WTC11 (cell line): ENCODE data around the gene PLXDC1. TPM values are rescaled to one million over a fixed set of nuclear protein-coding genes. Genes with fewer than 3 reads are reported as not detected.

Experiments used
- ATAC-seq: fragments of 200-7000 bp; cut with Tn5 transposase; 2 replicates; pipeline ENCODE4 v1.10.0; 2021; ENCODE audit warnings: mild to moderate bottlenecking, moderate library complexity
- CTCF ChIA-PET: fragments of 300-600 bp; sonication (Branson Sonifier 250); formaldehyde crosslinking; loops from one replicate; lab custom pipeline; 2021; ENCODE audit warnings: antibody characterized with exemption; lab: Charles Lee
- POLR2A ChIA-PET: fragments of 350-600 bp; sonication (Branson Sonifier 250); formaldehyde crosslinking; loops from one replicate; lab custom pipeline; 2021; ENCODE audit warnings: antibody characterized with exemption; lab: Charles Lee
- DNase-seq: peaks from one replicate; pipeline ENCODE4 v3.0.0; 2021; ENCODE audit warnings: low spot score
- H3K27ac Mint-ChIP-seq: 2 replicates; pipeline ENCODE4 v1.8.0; 2021; ENCODE audit warnings: mixed read lengths
- H3K27me3 Mint-ChIP-seq: 2 replicates; pipeline ENCODE4 v1.8.0; 2021; ENCODE audit warnings: low read depth, mild to moderate bottlenecking, moderate library complexity, mixed read lengths
- H3K36me3 Mint-ChIP-seq: 2 replicates; pipeline ENCODE4 v1.8.0; 2021; ENCODE audit warnings: mixed read lengths
- H3K4me1 Mint-ChIP-seq: 2 replicates; pipeline ENCODE4 v1.8.0; 2022; ENCODE audit warnings: mixed read lengths
- H3K4me3 Mint-ChIP-seq: 2 replicates; pipeline ENCODE4 v1.8.0; 2021; ENCODE audit warnings: mild to moderate bottlenecking, moderate library complexity, mixed read lengths
- H3K9me3 Mint-ChIP-seq: 2 replicates; pipeline ENCODE4 v1.8.0; 2021; ENCODE audit warnings: mixed read lengths
- CDX4 ChIP-seq: fragments of 250-450 bp; sonication (Bioruptor Pico); IDR thresholded peaks from 2 replicates; pipeline ENCODE4 v1.9.0; 2021; ENCODE audit warnings: moderate library complexity, mild to moderate bottlenecking, inconsistent platforms, borderline replicate concordance
- CREB1 ChIP-seq: sonication (generic); formaldehyde crosslinking; IDR thresholded peaks from 2 replicates; pipeline ENCODE4 v1.8.0; 2023; ENCODE audit warnings: mild to moderate bottlenecking, missing genetic modification reagents
- CREM ChIP-seq: sonication (generic); formaldehyde crosslinking; IDR thresholded peaks from 2 replicates; pipeline ENCODE4 v1.8.1; 2022; ENCODE audit warnings: mild to moderate bottlenecking, missing genetic modification reagents, moderate library complexity
- E2F5 ChIP-seq: sonication (generic); formaldehyde crosslinking; IDR thresholded peaks from 2 replicates; pipeline ENCODE4 v1.8.1; 2022; ENCODE audit warnings: mild to moderate bottlenecking, moderate library complexity, missing genetic modification reagents
- ELF4 ChIP-seq: sonication (generic); formaldehyde crosslinking; IDR thresholded peaks from 2 replicates; pipeline ENCODE4 v1.8.1; 2022; ENCODE audit warnings: low read depth, mild to moderate bottlenecking, moderate library complexity, missing genetic modification reagents
- GABPB1 ChIP-seq: sonication (generic); formaldehyde crosslinking; IDR thresholded peaks from 2 replicates; pipeline ENCODE4 v1.8.1; 2023; ENCODE audit warnings: mild to moderate bottlenecking, missing genetic modification reagents
- GTF2I ChIP-seq: fragments of 250-450 bp; sonication (Bioruptor Pico); conservative IDR thresholded peaks from 2 replicates; pipeline ENCODE4 v1.4.0; 2021; ENCODE audit warnings: mild to moderate bottlenecking
- IRF2 ChIP-seq: sonication (generic); formaldehyde crosslinking; IDR thresholded peaks from 2 replicates; pipeline ENCODE4 v1.8.0; 2022; ENCODE audit warnings: low read depth, missing genetic modification reagents, borderline replicate concordance
- SMAD4 ChIP-seq: sonication (generic); formaldehyde crosslinking; IDR thresholded peaks from 2 replicates; pipeline ENCODE4 v1.8.0; 2022; ENCODE audit warnings: mild to moderate bottlenecking, missing genetic modification reagents
- ZBTB21 ChIP-seq: sonication (generic); formaldehyde crosslinking; IDR thresholded peaks from 2 replicates; pipeline ENCODE4 v1.8.1; 2023; ENCODE audit warnings: mild to moderate bottlenecking, missing genetic modification reagents, borderline replicate concordance
- ZNF138 ChIP-seq: sonication (generic); formaldehyde crosslinking; conservative IDR thresholded peaks from 2 replicates; pipeline ENCODE4 v1.8.1; 2022; ENCODE audit warnings: mild to moderate bottlenecking, moderate library complexity, missing genetic modification reagents
- ZNF219 ChIP-seq: sonication (generic); formaldehyde crosslinking; IDR thresholded peaks from 2 replicates; pipeline ENCODE4 v1.8.0; 2023; ENCODE audit warnings: missing genetic modification reagents, mild to moderate bottlenecking, borderline replicate concordance
- ZNF232 ChIP-seq: sonication (generic); formaldehyde crosslinking; IDR thresholded peaks from 2 replicates; pipeline ENCODE4 v1.8.0; 2022; ENCODE audit warnings: mild to moderate bottlenecking, missing genetic modification reagents
- ZNF263 ChIP-seq: sonication (generic); formaldehyde crosslinking; IDR thresholded peaks from 2 replicates; pipeline ENCODE4 v1.8.1; 2022; ENCODE audit warnings: low read depth, mild to moderate bottlenecking, moderate library complexity, missing genetic modification reagents
- total RNA-seq: library from RNA; stranded (reverse); gene quantifications from 3 replicates; pipeline ENCODE4 v1.2.3, GENCODE V29; 2021
- TF ChIP-seq, protein P1 (sequence below): sonication (generic); formaldehyde crosslinking; IDR thresholded peaks from 2 replicates; pipeline ENCODE4 v1.8.1; 2023; ENCODE audit warnings: mild to moderate bottlenecking, missing genetic modification reagents
- TF ChIP-seq, protein P2 (sequence below): sonication (generic); formaldehyde crosslinking; IDR thresholded peaks from 2 replicates; pipeline ENCODE4 v1.8.1; 2023; ENCODE audit warnings: mild to moderate bottlenecking, moderate library complexity, missing genetic modification reagents
- TF ChIP-seq, protein P3 (sequence below): sonication (generic); formaldehyde crosslinking; IDR thresholded peaks from 2 replicates; pipeline ENCODE4 v1.8.0; 2023; ENCODE audit warnings: missing genetic modification reagents
- TF ChIP-seq, protein P4 (sequence below): sonication (generic); formaldehyde crosslinking; IDR thresholded peaks from 2 replicates; pipeline ENCODE4 v1.8.0; 2022; ENCODE audit warnings: mild to moderate bottlenecking, missing genetic modification reagents
- TF ChIP-seq, protein P5 (sequence below): sonication (generic); formaldehyde crosslinking; IDR thresholded peaks from 2 replicates; pipeline ENCODE4 v1.8.1; 2022; ENCODE audit warnings: missing genetic modification reagents, borderline replicate concordance
- TF ChIP-seq, protein P6 (sequence below): fragments of 200-600 bp; IDR thresholded peaks from 2 replicates; pipeline ENCODE4 v1.8.0; 2022; ENCODE audit warnings: antibody characterized with exemption

PLXDC1 gene
- total RNA-seq, 1 experiment from 2014 or later = 5.4 TPM

DNA sequence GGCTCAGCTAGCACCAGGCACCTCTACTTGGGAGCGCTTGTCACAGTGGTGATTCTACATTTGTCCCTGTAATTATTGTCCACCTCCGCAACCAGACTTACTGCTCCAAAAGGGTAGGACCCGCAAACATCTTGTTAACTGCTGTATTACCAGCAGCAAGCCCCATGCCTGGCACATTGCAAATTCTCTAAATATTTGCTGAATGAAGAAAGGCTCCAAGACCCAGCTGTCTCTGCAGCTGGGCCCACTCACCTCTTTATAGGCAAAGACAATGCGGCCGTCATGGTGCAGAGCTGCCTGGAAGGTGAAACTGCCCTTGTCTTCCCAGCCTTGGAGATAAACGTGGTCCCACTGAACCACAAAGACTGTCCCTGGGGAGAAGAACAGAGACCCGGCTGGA lies 44.3 kb downstream of the PLXDC1 start:
- ATAC-seq = no peak

DNA sequence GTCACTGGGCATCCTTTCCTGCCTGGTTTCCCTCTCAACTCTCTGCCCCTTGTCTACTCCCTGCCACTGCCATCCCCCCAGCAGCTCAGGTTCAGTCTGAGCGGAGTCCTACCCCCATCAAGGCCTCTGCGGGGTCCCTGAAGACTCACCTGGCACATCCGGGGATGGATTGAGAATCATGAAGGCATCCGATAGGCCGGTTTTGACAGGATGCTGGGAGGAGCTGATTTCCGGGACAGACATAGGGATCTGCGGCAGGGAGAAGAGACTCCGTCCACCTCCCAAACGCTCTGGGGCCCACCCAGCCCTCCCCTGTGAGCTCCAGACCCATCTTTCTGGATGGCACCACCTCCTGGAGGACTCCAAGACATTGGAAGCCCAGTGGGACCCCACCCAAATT lies 45.7 kb downstream of the PLXDC1 start:
- POLR2A ChIA-PET = interaction anchor here (0.6 kb wide), 1 partner anchor 217 kb away, joined by 3 read pairs; no protein-coding TSS in a partner anchor

More for the DNA sequence above, 44.3 kb downstream of the PLXDC1 start:
- Mint-ChIP-seq H3K4me1 (no peaks in the 10 kb centered on the region; the same call in 1 of the 2 replicates), H3K4me3 (no peak overlapping the region), H3K27ac (no peak overlapping the region), H3K27me3 (no peaks in the 10 kb centered on the region; the same call in 1 of the 2 replicates), H3K9me3 (no peaks in the 10 kb centered on the region), H3K36me3 (no peaks in the 10 kb centered on the region)
- POLR2A ChIA-PET = interaction anchor here (0.7 kb wide), 1 partner anchor 41 kb away, joined by 3 read pairs; no protein-coding TSS in a partner anchor
- TF ChIP-seq IRF2 (no peak), ZBTB21 (CRISPR knock-in tag) (no peak), CREB1 (no peak)
- TF ChIP-seq, protein P1, sequence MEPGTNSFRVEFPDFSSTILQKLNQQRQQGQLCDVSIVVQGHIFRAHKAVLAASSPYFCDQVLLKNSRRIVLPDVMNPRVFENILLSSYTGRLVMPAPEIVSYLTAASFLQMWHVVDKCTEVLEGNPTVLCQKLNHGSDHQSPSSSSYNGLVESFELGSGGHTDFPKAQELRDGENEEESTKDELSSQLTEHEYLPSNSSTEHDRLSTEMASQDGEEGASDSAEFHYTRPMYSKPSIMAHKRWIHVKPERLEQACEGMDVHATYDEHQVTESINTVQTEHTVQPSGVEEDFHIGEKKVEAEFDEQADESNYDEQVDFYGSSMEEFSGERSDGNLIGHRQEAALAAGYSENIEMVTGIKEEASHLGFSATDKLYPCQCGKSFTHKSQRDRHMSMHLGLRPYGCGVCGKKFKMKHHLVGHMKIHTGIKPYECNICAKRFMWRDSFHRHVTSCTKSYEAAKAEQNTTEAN = no peak
- CTCF ChIA-PET = interaction anchor here (1.0 to 1.9 kb wide), 6 partner anchors 14 to 182 kb away, joined by 3 to 7 read pairs (median 3); partner anchors contain the start of genes LASP1NB and PLXDC1
- no peak for DNase-seq

GRCh38 chr17:39104657-39105056 lies 46.8 kb downstream of the PLXDC1 start:
- ATAC-seq = no peak
- no peak overlapping the region for H3K4me3 Mint-ChIP-seq
- no peaks in the 10 kb centered on the region; the same call in 1 of the 2 replicates for H3K4me1 Mint-ChIP-seq
- POLR2A ChIA-PET = no interaction called here
- CTCF ChIA-PET = interaction anchor here (1.2 kb wide), 1 partner anchor 70 kb away, joined by 3 read pairs; no protein-coding TSS in a partner anchor
- H3K27me3 Mint-ChIP-seq = no peaks in the 10 kb centered on the region; the same call in none of the 2 replicates
- no peaks in the 10 kb centered on the region for H3K36me3 Mint-ChIP-seq
- no peak for DNase-seq
- H3K27ac Mint-ChIP-seq = no peak overlapping the region
- H3K9me3 Mint-ChIP-seq = no peaks in the 10 kb centered on the region
- TF ChIP-seq, protein P2, sequence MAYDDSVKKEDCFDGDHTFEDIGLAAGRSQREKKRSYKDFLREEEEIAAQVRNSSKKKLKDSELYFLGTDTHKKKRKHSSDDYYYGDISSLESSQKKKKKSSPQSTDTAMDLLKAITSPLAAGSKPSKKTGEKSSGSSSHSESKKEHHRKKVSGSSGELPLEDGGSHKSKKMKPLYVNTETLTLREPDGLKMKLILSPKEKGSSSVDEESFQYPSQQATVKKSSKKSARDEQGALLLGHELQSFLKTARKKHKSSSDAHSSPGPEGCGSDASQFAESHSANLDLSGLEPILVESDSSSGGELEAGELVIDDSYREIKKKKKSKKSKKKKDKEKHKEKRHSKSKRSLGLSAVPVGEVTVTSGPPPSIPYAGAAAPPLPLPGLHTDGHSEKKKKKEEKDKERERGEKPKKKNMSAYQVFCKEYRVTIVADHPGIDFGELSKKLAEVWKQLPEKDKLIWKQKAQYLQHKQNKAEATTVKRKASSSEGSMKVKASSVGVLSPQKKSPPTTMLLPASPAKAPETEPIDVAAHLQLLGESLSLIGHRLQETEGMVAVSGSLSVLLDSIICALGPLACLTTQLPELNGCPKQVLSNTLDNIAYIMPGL = no peak
- TF ChIP-seq, protein P3, sequence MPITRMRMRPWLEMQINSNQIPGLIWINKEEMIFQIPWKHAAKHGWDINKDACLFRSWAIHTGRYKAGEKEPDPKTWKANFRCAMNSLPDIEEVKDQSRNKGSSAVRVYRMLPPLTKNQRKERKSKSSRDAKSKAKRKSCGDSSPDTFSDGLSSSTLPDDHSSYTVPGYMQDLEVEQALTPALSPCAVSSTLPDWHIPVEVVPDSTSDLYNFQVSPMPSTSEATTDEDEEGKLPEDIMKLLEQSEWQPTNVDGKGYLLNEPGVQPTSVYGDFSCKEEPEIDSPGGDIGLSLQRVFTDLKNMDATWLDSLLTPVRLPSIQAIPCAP = no peak
- TF ChIP-seq, protein P4, sequence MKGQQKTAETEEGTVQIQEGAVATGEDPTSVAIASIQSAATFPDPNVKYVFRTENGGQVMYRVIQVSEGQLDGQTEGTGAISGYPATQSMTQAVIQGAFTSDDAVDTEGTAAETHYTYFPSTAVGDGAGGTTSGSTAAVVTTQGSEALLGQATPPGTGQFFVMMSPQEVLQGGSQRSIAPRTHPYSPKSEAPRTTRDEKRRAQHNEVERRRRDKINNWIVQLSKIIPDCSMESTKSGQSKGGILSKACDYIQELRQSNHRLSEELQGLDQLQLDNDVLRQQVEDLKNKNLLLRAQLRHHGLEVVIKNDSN (CRISPR knock-in tag) = no peak
- no peak for TF ChIP-seq ZNF138 (CRISPR knock-in tag)
- no peak for TF ChIP-seq GABPB1 (CRISPR knock-in tag)
- no peak for TF ChIP-seq ZNF219
- TF ChIP-seq, protein P5, sequence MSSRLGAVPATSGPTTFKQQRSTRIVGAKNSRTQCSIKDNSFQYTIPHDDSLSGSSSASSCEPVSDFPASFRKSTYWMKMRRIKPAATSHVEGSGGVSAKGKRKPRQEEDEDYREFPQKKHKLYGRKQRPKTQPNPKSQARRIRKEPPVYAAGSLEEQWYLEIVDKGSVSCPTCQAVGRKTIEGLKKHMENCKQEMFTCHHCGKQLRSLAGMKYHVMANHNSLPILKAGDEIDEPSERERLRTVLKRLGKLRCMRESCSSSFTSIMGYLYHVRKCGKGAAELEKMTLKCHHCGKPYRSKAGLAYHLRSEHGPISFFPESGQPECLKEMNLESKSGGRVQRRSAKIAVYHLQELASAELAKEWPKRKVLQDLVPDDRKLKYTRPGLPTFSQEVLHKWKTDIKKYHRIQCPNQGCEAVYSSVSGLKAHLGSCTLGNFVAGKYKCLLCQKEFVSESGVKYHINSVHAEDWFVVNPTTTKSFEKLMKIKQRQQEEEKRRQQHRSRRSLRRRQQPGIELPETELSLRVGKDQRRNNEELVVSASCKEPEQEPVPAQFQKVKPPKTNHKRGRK (CRISPR knock-in tag) = no peak
- no peak for TF ChIP-seq E2F5

More for the DNA sequence above, 45.7 kb downstream of the PLXDC1 start:
- Mint-ChIP-seq H3K27me3 (no peaks in the 10 kb centered on the region; the same call in 1 of the 2 replicates), H3K36me3 (no peaks in the 10 kb centered on the region), H3K27ac (no peak overlapping the region), H3K9me3 (no peaks in the 10 kb centered on the region), H3K4me1 (no peaks in the 10 kb centered on the region; the same call in 1 of the 2 replicates), H3K4me3 (no peak overlapping the region)
- TF ChIP-seq, protein P6, sequence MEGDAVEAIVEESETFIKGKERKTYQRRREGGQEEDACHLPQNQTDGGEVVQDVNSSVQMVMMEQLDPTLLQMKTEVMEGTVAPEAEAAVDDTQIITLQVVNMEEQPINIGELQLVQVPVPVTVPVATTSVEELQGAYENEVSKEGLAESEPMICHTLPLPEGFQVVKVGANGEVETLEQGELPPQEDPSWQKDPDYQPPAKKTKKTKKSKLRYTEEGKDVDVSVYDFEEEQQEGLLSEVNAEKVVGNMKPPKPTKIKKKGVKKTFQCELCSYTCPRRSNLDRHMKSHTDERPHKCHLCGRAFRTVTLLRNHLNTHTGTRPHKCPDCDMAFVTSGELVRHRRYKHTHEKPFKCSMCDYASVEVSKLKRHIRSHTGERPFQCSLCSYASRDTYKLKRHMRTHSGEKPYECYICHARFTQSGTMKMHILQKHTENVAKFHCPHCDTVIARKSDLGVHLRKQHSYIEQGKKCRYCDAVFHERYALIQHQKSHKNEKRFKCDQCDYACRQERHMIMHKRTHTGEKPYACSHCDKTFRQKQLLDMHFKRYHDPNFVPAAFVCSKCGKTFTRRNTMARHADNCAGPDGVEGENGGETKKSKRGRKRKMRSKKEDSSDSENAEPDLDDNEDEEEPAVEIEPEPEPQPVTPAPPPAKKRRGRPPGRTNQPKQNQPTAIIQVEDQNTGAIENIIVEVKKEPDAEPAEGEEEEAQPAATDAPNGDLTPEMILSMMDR = no peak
- no peak for TF ChIP-seq CDX4 (CRISPR knock-in tag)
- no peak for TF ChIP-seq ZNF263 (CRISPR knock-in tag)
- no peak for TF ChIP-seq IRF2
- TF ChIP-seq SMAD4 (CRISPR knock-in tag) = no peak
- TF ChIP-seq, protein P4 (CRISPR knock-in tag) = no peak
- no peak for TF ChIP-seq CREM (CRISPR knock-in tag)
- no peak for TF ChIP-seq ZNF232 (CRISPR knock-in tag)
- no peak for TF ChIP-seq ELF4 (CRISPR knock-in tag)
- no peak for TF ChIP-seq GTF2I (CRISPR knock-in tag)
- ATAC-seq = no peak; the same call in 1 of the 2 replicates
- CTCF ChIA-PET = interaction anchor here (0.6 to 1.9 kb wide), 5 partner anchors 48 to 130 kb away, joined by 3 to 7 read pairs (median 4); no protein-coding TSS in a partner anchor
- DNase-seq = no peak
